Heart left ventricle (tissue), 13 donors: ENCODE data around the gene CTDSP2.

Source experiments
- POLR2A ChIP-seq, 2 donors: fragments of 450-650 bp; IDR thresholded peaks; one replicate each; pipeline ENCODE4 v1.6.1; 2017; ENCODE audit warnings: antibody characterized with exemption in 2 of 2, mild to moderate bottlenecking in 2 of 2, moderate library complexity in 2 of 2
- TF ChIP-seq, protein P1 (sequence below), 12 donors: fragments of 200-600 bp; sonication (generic) in 4 of 12; IDR thresholded peaks; one replicate each; pipeline versions ENCODE4 v1.5.0 to v1.8.0; 2018 to 2022; ENCODE audit warnings: antibody characterized with exemption in 12 of 12, mild to moderate bottlenecking in 5 of 12
- donor health status: ischemic (EF 13 %, LVEDD 7.1; RV severe dilation, severe dysfunction).
- donor health status: DM: no; HTN: yes; CAD: no.
- donor health status: DM: no; HTN: no; CAD: no.
- donor health status: ischemic (EF 25% LVEDD 6.9; RV normal size, moderate dysfunction).
- donor health status: ischemic (EF 25% LVEDD 5.7; RV mildly dilated, moderate dysfunction).
- donor health status: ischemic (EF 35%, LVEDD 5.7; RV mildly dilated, moderate dysfunction).
- donor health status: nonischemic (EF 11% LVEDD 7.7; RV severe dilation, severe dysfunction).
- donor health status: DM: yes; HTN: yes; CAD: no.
- donor health status: PGD.
- donor health status: ischemic (EF 29% LVEDD 5.4; RV normal size, mild dysfunction).
- donor health status: nonischemic (EF 23%, LVEDD 6.1; RV moderate dilation, normal function).

DNA sequence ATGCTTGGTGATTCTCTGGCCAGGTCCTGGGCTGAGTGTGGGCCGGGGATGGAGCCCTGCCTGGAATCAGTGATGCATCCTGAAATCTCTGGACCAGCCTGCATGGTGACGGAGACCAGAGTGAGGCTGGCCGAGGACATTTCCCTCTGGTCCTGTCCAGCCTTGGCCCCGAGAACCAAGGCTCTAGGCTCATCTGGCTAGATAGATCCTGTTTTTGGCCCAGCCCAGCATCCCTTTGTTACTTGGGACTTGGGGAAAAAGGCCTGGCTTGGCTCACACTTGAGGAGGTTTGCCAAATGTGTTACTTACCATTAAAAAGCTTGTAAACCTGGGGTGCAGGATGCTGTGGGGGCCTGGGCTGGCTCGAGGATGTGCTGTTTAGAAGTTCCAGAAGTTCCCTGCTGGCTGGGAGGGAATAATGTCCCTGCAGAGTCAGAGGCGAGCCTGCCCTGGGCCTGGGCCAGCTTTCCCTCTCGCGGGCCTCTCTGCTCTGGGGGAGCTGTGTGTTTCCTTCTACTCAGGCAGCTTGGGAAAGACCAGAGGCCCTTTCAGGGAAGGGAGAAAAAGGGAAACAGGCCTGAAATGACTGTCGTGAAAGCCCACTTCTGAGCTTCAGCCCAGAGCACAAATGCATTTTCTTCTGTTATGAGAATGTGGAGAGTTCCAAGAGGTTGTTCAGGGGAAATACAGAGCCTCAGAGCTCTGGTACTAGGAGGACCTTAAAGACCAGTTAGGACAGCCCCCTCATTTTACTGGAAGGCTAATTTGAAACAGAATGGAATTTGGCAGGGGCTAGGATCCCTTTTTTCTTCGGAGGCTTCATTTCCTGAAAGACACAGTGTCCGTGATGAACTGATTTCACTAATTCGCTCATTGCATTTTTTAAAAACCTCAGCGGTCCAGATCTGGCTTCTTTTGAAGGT, 47.2 kb upstream of the CTDSP2 start:
- TF ChIP-seq, protein P1, sequence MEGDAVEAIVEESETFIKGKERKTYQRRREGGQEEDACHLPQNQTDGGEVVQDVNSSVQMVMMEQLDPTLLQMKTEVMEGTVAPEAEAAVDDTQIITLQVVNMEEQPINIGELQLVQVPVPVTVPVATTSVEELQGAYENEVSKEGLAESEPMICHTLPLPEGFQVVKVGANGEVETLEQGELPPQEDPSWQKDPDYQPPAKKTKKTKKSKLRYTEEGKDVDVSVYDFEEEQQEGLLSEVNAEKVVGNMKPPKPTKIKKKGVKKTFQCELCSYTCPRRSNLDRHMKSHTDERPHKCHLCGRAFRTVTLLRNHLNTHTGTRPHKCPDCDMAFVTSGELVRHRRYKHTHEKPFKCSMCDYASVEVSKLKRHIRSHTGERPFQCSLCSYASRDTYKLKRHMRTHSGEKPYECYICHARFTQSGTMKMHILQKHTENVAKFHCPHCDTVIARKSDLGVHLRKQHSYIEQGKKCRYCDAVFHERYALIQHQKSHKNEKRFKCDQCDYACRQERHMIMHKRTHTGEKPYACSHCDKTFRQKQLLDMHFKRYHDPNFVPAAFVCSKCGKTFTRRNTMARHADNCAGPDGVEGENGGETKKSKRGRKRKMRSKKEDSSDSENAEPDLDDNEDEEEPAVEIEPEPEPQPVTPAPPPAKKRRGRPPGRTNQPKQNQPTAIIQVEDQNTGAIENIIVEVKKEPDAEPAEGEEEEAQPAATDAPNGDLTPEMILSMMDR (IDR thresholded peaks at IDR 0.05) = peak in 4 of 12 donors; percentile 11 to 40 (median 27)
- peak in 1 of 2 donors; percentile 7 for TF ChIP-seq POLR2A (IDR thresholded peaks at IDR 0.05)
